ENCODE measurements around the gene PPP3CA.

Gene PPP3CA

DNA sequence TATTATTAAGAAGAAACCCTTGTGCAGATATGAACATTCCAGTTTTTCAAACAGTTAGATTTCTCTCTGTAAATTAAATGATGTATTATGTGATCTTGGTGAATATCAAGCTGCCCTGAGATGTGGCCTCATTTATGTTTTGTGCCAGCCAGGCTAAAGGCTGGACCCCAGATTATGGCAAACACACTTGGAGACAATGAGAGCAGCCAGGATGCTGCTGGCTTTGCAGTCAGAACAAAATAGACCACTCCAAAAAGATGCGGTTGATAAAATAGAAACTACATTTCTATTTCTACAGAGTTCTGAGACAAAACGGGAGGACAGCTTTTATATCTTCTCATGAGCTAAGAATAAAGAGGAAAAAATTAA is 296.5 kb downstream of the PPP3CA start:
- no peak for DNase-seq (ENCODE audit: low read depth, low spot score)

DNA sequence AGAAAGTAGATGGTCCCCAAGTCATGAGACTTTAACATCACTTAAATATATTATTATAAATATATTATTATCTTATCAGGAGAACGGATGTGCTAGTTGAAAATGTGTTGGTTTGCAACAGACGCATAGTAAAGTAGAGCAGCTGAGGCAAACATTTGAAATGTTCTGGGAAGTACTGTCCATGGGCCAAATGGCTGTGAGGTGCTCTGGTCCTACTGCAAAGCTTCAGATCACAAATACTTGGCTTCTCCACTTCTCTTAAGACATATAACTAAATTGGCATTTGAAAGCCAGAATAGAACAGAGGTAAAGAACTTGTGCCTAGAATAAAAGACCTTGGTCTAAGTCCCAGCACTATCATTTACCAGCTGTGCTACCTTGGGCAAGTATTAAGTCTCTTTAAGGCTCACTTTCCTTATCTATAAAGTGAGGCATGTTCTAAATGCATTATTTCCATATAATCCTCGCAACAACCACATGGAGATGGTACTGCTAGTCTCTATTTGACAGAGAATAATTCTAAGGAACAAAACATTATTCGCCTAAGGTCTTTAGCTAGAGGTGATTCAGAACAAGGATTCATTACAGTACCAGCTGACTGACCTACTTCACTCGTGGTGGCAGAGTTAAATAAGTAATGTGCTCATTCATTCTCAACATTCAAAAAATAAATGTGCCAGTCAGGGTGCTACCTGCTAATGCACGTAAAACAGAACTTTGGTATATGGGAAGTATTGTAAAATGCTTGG is 297.1 kb downstream of the PPP3CA start:
- no peak for DNase-seq (ENCODE audit: low read depth, low spot score)

DNA sequence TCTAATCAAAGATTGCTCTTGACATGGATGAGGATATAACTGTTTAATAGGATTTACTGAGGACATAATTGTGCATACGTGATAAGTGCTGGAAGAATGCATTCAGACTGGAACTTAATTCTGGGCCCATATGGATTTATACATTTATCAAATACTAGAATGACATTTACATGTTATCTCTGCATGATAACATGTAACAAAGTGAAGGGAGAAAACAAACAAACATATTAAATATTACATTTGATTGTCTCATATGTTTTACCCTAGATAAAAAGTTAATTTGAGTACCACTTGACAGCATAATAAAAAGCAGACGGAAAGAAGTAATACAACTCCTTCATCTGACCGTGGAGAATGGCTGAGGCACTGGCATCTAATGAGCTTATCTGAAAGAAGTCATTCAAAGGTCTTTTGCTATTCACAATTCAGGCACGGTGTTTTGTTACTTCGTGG is 297.8 kb downstream of the PPP3CA start:
- no peak for DNase-seq (ENCODE audit: low read depth, low spot score)

DNA sequence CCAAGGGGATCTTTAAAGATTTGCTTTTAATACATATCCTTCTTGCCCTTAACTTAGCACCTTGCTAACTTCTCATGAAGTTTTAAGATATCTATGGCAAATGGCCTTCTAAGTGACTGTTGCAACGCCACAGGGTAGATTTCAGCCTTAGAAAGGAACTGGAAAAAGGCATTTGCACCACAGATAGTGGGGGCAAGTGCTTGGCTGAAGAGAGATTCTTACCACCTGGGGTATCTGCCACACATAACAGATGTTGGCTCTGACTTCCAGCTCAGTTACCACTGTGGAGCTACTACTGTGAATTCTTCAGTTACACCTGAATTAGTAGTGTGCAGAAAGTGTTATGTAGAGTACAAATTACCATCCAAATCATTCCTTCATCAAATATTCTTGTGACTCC is 302.6 kb downstream of the PPP3CA start:
- DNase-seq (ENCODE audit: low read depth, low spot score) = no peak

DNA sequence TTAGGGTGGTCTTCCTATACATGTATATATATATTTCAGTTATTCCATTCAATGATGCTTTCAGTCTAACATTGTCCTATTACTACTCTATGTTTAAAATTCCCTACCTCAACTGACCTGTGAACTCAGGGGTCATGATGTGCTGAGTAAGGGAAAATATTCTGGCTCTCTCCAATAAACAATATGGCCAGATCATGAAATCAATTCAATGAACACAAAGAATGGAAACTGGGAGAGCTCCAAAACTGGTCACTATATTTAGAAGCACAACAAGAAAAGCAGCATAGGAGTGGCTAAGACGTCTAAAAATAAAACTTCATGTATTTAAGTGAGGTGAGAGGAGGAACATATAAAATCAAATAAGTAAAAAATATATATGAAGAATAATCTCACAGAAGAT is 304.5 kb downstream of the PPP3CA start:
- no peak for DNase-seq (ENCODE audit: low read depth, low spot score)

DNA sequence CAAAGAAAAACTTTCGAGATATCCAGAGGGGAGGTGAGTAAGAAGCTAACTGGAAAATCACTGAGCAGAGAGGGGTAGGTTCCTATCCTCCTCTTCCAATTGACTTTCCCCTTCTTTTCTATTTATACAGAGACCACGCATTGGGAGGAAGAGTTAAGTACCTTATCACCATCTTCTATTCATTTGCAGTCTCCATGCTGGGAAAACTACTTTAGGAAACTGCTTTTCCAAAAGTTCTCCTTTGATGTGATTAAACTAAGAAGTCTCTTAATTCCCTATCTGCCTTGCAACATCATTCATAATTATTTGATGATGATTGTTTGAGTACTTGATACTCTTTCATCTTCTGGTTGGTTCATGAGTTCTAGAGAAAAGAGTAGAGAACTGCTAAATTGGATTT is 306.6 kb downstream of the PPP3CA start:
- DNase-seq (ENCODE audit: low read depth, low spot score) = no peak

DNA sequence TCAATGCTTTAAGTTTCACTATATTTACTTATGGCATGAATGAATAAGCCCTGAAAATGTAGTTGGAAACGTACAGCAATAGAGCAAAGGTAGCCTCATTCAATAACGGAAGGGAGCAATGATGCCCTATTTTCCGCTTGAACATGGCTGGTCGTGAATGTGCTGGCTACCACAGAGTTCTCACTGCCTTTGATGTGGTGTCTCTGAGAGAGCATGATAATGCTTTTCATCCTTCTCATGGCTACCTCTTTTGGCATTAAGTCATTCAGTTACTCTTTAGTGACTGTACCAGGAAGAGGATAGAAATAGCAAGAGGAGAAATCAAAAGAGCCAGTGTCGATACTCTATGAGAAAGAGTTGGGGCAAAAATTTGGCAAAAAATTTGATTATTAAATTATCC is 308.0 kb downstream of the PPP3CA start:
- no peak for DNase-seq (ENCODE audit: low read depth, low spot score)

DNA sequence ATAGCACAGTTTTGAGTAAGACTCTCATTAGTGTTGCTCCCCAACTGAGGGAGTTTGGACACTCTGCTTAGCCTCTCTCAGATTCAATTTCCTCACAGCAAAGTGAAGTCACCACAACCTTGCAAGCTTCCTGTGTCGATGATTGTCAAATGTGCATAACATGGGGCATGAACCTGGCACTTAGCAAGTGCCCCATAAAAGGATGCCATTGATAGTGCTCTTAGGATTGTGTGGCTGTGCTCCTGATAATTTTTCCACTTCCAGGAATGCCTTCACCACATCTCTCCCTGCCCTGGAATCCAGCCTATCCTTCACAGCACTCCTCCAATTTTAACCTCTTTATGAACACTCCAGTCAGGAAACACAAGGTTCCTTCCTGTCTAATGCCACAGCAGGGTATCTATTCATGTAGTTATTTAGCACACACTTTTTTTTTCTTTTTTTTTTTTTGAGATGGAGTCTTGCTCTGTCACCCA is 309.4 kb downstream of the PPP3CA start:
- DNase-seq (ENCODE audit: low read depth, low spot score) = no peak

DNA sequence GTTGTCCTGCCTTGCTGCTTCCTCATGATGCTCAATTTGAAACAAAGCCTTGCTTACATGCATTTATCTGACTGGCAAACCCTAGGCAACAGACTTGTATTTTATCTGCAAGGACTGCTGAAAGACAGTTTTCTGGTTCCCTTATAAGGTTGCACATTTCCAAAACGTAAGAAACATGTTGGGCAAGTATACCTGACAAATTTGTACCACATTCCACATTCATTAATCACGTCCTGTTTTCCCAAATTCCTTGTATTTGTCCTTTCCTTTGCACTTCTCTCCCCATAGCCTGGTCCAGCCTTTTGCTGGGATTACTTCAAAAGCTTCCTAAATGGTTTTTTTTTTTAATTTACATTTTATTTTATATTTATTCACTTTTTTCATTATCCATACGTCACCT is 310.1 kb downstream of the PPP3CA start:
- DNase-seq (ENCODE audit: low read depth, low spot score) = no peak

DNA sequence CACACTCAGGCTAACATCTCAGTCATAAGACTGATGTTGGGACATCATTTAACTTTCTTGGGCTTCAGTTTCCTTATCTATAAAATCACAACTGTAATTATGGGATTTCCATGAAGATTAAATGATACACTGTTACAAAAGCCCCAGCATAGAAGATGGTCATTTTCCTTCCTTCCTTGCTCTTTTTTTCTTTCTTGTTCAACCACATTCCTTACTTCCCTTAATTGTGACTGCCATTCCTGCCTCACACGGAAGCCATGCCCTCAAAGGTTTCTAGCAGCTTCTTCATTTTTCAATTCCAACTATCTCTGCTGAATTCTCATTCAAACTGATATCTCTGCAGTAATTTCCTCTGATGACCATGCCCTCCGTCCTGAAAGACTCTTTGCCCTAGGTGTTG is 311.8 kb downstream of the PPP3CA start:
- no peak for DNase-seq (ENCODE audit: low read depth, low spot score)

DNA sequence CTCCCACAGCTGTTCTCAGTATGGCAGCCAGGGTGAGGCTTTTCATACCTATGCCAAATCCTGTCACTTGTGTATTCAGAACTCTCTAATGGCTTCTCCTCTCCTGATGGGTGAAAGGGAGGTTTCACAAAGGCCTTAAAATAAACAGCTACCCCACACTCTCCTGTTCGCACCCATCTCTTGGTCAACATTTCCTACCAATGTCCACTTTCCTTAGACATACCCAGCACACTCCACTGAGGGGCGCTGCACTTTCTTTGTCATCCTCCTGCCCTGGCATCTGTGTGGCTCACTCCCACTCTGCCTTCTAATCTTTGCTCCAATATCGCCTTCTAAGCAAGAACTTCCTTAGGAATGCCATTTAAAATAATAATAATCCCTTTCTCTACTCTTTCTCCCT is 313.3 kb downstream of the PPP3CA start:
- no peak for DNase-seq (ENCODE audit: low read depth, low spot score)

DNA sequence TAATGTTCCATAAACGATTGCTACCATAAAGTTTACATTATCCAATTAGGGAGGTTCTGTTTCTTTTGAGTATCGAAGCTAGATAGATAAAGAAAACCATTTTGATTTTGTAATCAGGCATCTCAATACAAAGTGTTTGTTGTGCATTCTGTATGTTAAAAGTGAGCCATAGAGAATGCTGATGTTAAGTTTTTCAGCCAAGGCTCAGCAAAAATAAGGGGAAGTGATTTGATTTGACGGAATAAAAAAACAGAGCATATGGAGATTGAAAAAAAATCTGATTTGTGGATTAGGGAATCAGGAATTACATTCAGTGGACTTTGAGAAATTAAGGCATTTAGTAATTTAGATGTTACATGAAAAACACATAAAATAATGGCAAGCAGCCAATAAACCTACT is 314.8 kb downstream of the PPP3CA start:
- DNase-seq (ENCODE audit: low read depth, low spot score) = no peak

DNA sequence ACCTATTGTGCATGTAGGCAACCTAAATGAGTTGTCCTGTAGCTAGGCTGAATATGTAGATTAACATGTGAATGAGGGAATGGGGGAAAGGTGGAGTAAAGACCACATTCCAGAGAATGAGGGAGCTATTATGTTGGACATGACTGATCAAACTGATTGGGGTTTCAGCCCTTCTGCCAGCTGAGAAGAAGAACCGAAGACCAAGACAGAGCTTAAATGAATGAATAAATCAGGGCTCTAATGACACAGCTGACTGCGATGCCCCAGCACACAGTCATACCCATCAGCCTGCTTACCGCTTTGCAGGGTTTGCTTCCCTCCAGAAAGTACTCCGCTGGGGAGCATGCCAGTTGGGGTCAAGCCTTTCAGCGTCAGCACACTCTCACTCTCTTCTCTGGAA is 315.4 kb downstream of the PPP3CA start:
- no peak for DNase-seq (ENCODE audit: low read depth, low spot score)

DNA sequence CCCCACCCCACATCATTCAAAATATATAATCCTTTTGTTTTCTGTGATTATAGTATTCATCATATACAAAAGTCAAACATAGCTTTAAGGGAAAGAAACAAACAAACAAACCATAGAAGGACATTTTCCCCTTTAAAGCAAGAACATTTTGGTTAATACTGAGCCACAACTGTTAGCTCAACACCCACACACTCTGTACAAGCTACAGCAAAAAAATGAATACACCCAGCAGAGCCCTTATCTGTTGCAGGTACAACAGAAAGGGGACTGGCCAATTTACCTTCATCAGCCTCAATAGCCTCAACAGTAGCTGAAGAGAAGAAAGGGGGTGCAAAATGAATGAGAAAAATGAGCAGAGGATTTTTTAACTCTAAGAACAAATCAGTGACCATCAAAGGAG is 318.4 kb downstream of the PPP3CA start:
- no peak for DNase-seq (ENCODE audit: low read depth, low spot score)

DNA sequence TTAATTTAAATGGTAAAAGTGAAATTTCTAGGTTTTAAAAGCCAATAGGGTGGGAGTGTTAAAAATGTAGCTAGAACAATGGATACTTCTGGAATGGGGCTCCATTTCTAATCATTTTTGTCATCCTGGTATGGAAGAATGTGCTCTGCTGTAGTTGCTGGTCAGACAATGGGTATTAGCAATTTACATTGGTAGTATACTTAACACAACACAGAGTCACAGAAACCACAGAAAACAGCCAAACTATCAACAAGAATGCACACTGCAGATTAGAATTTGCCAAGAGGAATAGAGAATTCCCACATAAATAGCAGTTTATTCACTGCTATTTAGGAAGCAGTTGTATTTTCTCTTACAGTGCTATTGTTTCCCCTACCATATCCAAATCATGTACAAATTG is 319.6 kb downstream of the PPP3CA start:
- no peak for DNase-seq (ENCODE audit: low read depth, low spot score)

DNA sequence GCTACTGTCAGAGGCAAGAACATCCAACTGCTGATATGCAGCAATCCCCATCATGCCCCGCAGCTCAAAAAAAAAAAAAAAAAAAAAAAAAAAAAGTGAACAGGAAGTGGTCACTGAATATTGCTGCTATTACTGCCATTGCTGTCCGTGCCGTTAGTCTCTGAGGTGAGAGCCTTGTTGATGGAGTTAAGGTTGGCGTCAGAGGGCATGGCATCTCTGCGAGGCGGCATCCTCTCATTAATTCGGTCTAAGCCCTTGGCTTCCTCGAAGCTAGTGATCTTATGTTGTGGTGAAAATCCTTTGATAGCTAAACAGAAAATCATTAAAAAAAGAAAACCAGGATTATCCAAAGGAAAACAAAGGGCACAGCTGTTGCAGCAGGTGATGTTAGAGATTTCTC is 321.6 kb downstream of the PPP3CA start:
- no peak for DNase-seq (ENCODE audit: low read depth, low spot score)

DNA sequence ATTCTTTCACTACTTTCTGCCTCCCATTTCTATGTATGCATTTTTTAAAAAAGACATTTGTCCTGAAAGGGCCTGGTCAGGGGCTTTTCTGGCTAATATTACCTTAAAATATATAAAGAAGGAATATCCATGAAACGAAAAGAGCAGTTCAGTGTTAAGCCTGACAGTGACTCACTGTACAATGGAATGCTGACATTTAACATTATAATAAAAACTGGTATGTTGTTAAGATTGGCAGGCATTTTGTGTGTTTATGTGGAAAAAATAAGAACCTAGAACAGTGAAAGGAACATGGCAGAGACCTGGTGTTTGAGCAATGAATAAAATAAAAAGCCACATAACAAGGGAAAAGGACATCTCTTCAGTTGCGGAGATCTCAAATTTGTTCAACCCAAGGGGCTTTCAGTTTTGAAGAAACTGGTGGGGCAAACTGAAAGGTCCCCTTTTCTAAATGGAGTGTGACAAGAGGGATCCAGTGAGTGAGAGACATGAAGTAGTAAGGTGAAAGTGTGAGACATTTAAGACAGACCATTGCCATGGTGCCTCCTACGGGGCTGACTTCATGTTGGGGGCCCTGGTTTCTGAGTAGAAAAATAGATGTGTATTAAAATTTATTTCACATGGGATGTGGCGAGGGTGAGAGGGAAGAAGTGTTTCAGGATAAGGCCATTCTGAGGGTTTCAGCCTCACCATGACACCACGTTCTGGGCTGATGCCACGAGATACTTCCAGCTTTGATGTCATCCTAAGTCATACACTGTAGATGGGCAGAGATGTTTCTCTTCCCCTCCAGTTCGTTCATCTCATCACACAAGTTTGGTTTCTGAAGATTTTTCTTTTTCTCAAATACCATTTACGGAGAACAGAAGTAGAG is 324.9 kb downstream of the PPP3CA start:
- no peak for DNase-seq (ENCODE audit: low read depth, low spot score)

DNA sequence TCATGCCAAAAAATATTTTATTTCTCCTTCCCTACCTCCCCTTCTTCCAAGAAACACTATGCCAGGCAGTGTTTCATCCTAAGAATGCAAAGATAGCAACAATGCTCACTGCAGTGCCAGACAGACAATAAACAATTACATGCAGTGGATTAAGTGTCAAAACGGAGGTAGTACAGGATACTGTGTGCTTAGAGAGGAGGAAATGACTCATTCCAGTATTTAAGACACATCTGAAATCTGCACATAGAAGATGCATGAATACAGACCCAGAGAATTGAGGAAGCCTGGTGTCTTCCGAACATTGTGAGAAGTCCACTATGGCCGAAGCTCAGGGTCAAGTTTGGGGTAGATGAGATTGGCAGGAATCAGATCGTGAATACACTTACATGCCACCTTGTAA is 326.4 kb downstream of the PPP3CA start:
- DNase-seq (ENCODE audit: low read depth, low spot score) = no peak

DNA sequence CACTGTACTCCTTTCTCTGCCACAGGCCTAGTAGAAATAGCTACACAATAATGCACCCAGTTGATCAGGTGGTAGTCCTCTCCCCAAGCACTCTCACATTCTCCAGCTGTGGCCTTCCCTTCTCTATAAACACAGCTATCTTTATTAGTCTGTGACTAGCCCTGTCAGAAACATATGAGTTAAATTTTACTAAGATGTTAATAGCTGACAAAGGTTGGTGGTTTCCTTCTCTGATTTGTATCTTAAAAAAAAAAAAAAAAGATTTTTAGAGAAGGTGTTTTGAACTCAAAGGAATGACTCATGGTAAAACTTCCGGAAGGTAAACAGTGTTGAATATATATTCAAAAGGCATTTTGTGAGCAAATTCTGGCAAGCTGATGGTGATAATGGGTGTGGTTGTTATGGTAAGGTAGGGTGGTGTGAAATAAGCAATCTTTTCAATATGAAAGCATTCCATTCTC is 327.4 kb downstream of the PPP3CA start:
- no peak for DNase-seq (ENCODE audit: low read depth, low spot score)

DNA sequence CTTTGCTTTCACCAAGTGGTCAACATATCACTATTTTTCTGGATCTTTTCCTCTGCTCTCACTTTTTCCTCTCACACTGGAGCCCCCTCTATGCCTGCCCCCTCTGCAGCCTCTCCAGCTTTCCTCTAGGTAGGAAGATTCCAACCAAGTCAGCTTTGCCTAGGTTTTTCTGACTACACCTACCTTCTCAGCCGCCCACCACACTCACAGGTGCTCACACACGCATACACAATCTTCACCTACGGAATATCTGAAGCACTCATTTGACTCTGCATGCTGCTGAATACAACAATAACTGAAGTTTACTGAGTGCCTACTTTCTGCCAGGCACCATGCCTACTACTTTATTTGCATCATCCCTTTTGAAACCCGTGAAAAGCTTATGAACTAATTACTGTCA is 328.0 kb downstream of the PPP3CA start:
- DNase-seq (ENCODE audit: low read depth, low spot score) = no peak

DNA sequence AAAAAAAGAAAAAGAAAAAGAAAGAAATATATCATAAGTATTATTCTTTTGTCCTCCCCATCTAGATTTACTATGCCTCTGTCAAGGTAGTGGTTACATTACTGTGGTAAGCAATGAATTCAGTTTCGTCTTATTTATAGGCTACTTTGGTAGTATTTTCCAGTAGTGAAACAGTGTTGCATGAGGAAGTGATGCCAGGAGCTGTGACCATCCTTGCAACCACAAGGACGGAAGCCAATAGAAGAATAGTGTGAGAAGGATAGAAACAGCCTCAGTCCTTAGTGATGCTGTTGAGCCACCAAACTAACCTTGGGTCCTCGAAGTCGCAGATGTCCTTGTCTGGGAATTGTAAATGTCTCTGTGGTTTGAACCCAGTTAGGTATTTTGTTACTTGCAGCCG is 328.5 kb downstream of the PPP3CA start:
- DNase-seq (ENCODE audit: low read depth, low spot score) = no peak

DNA sequence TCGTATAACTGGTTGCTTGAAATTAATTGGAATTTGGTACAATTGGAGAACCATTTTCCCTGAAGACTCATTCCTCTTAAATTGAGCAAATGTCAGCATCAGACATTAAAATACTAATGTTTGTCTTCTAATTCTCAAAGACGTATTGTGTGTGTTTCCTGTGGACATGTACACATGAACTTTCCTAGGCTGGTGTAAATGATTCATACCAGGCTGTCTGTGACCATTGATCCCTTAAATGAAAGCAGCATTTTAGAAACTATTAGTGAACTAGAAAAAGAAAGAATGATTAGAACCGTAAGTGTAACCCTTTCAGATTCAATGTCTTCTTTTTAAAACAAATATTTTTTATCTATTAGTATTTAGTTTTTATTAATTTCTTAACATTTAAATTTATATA is 332.9 kb downstream of the PPP3CA start:
- DNase-seq (ENCODE audit: low read depth, low spot score) = no peak

DNA sequence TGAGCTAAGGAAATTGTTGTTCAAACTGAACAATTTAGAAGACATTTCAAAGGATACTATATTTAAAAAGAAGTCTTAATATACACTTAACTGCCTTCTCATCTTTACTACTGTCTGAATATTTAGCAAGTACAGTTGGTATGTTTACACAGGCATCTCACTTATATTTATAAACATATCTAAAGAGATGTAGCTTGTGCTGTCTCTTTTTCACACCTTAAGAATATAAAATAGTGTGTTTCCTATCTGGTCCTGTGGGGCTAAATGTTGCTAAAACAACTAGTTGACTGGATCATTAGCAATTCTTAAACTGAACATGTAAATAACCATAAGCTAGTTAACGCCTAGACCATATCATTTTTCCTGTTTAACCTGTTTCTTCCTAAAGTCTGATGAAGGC is 336.3 kb downstream of the PPP3CA start:
- DNase-seq (ENCODE audit: low read depth, low spot score) = no peak

Measured in smooth muscle cell of the brain vasculature (primary cell).